IPS-NIHi7 (cell line): ENCODE measurements around the gene PCSK1.
A peak's percentile ranks its signal among the peaks of the same experiment; 100 is the strongest.
"Not testable (repeated sequence)": the region's sequence is repeated elsewhere in the genome, so short reads cannot be mapped to it uniquely, and the experiment has no call there.

Experiments
- DNase-seq: peaks from one replicate; pipeline ENCODE4 v3.0.0; 2012; ENCODE audit warnings: mixed read lengths; ENCODE audit errors: extremely low spot score

The PCSK1 gene

DNA sequence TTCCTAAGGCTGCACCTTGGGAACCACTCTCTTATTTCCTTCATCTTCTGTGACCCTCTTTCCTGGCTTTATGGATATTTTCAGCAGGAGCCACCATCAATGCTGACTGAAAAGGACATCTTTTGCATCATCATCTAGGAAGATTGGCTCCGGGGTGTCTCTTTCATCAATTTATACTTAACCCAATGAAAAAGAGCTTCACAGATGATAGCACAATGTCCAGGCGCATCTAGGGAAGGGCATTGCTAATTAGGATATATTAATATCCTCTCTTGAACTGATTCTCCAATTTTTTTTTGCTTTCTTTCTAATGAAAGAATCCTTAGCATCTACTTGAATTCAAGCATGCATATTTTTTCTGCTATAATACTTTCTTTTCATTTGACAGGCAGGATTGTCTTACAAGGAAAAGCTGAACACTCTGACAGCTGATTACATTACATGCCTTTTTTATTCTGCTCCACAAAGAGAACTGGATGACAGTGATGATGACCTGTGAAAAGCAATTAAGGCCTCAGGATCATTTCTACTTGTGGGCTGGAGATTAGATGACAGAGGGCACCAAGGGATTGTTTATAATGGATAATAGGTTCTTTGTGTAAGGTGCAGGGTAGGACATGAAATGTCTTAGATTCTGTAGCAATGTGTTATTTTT is 60.2 kb downstream of the PCSK1 start:
- no peak for DNase-seq

DNA sequence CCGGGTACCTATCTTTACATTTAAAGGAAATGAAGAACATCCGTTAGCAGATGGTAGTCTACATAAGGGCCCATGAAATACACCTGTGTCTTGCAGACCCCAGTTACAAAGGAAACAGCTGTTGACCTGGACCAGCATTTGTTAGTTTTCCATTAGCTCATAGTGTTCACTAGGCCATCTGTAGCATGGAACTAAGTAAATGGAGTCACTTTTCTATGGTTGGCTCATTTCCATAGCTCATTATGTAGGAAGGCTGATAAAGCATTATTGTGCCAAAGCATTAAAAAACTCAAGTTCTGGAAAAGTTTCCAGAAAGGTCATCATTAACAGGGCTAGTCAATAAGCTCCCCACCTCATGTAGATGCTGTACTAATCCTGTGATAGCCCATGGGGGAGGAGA is 62.1 kb downstream of the PCSK1 start:
- no peak for DNase-seq

DNA sequence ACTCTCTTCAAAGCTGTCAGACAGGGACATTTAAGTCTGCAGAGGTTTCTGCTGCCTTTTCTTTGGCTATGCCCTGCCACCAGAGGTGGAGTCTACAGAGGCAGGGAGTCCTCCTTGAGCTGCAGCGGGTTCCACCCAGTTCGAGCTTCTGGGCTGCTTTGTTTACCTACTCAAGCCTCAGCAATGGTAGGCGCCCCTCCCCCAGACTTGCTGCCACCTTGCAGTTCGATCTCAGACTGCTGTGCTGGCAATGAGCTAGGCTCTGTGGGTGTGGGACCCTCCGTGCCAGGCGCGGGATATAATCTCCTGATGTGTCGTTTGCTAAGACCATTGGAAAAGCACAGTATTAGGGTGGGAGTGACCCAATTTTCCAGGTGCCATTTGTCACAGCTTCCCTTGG is 65.7 kb downstream of the PCSK1 start:
- DNase-seq = not testable (repeated sequence)

DNA sequence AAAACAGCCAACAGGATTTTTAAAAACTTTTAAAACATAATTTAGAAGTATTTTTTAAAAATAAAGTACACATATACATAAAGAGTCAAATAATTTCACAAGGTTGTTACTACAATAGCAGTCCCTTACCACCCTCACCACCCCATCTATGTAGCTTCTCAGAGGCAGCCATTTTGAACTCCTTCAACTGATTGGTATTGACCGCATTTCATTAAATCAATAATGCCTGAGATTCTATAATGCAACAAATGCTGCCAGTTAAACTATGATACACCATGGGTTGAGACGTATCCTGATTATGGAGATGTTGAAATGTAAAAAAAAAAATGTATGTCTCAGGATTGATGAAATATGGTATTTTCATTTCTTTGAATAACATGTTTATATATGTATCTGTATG is 78.8 kb downstream of the PCSK1 start:
- DNase-seq = no peak

DNA sequence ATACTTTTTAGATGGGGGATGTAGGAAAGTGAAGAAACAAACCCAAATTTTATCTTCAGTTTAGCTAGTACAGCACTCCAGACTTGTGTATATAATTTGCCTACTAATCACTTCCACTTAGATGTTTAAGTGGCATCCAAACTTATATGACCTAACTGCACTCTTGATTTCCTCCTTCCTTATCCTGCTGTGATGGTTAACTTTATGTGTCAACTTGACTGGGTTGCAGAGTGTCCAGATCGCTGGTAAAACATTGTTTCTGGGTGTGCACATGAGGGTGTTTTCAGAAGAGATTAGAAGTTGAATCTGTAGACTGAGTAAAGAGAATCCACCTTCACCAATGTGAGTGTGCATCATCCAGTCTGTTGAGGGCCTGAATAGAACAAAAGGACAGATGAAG is 79.8 kb downstream of the PCSK1 start:
- no peak for DNase-seq

DNA sequence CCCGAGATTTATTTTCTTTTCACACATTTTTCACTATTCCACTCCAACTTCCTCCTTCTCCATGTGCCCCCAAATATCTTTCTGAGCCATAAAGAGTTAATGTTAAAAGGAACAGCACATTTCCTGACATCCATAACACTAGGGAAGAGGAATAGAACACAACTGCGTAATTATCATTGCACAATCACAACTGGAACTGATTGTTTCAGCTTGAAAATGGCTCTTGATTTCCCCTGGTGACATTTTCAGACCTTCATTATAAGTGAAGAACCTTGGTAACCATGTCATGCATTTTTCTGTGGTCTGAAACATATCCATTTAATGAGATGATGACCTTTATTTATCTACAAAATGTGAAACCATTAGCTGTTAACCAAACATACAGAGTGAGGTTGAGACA is 82.4 kb downstream of the PCSK1 start:
- no peak for DNase-seq

DNA sequence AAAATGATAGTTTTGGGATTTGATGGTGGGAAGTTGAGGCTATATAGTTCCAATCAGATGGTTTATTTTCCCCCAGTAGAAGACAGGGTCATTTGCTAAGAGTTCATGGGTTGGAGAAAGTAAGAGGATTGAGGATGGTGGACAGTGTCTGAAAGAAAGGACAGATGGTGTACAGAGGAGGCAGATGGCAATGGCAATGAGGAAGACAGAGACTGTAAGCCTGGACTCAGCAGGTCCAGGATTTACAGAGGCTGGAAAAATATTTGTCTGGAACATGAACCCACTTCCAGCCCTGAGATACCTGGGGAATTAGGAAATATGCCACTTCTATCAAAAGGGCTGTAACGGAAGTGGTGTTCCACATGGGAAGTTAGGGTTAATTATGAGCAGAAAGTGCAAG is 84.5 kb downstream of the PCSK1 start:
- DNase-seq = no peak

DNA sequence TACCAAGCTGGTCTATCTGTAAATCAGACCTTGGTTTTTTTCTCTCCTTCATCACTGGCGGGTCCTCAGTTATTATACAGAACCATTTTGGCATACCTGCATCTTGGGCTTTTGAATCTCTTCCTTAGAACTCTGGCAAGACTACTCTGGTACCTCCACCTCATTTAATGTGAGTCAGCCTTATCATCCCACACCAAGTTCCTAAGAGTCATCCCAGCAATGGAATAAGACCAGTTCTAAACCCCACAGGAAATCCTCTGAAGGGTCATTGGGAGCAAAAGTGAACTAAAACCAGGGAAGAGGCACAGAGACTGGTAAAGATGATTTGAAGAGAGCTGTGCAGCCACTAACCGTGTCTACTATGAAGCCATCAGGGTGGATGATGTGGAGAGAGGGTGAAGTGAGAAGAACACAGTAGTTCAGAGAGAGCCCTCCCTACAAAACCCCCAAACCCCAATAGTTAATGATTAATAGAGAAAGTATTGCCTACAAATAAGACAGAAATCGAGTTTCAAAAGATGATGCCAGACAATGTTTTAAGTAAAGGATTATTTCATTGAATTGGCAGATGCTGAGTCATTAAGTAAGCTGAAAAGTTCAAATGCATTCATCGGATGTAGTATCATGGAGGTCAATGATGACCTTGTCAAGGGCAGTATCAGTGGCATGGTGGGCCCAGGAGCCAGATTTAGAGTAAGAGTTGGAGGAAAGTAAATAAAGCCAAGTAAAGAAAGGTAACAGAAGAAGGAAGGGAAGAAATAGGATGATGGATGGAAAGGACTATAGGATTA is 85.4 kb downstream of the PCSK1 start:
- no peak for DNase-seq

DNA sequence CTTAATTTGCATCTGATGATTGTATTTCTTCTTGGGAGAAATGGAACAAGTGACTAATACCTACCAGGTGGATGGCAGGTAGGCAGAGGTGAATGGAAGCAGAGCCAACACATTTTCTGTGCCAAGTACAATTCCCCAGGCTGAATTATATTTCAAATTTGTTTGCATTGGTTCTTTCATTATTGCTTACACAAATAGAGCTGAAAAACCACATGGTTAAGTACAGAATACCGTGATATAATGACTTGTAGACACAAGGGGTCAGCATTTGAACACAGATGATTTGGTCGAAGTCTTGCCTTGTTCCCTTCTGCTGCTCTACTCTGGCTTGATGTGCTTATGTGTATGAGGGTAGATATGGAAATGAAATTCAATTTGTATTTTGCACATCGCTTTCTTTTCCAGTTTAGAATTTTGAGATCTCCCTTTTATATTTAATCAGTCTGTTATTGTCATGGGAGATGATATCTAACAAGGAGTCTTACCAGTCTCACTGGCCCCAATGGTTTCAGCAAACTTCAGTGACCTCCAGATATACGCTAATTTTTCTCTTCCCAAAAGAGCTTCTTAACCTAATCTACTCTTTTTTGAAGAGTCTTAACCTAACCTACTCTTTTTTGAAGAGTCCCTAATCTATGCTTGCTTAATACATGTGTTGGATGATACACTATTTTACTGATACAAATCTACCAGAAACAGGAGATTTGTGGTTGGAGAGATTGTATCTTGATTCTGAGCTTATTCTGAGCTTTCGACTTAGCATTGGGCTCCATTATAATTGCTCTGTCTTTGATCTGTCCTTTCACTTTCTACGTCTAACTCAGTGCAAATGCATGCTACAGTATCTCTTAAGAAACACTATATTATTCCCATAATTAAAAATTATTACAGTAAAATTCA is 88.1 kb downstream of the PCSK1 start:
- DNase-seq = peak; percentile 60

DNA sequence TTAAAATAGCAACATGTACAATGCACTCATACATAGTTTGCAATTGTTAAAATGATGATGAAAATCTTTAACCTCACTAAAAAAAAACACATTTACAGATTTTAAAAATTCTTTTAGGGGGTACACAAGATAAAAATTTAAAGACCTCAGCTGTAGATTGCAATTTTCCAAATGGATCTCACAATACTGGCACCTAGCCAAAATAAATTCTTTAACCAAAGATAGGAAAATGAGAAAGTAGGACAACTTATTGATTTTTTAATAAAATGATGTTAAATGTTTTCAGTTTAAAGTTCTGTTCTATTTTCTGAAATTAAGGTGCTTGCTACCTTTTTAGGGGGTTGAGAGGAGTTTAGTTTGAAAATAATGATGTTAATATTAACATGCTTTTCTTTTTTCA is 90.0 kb downstream of the PCSK1 start:
- DNase-seq = no peak

DNA sequence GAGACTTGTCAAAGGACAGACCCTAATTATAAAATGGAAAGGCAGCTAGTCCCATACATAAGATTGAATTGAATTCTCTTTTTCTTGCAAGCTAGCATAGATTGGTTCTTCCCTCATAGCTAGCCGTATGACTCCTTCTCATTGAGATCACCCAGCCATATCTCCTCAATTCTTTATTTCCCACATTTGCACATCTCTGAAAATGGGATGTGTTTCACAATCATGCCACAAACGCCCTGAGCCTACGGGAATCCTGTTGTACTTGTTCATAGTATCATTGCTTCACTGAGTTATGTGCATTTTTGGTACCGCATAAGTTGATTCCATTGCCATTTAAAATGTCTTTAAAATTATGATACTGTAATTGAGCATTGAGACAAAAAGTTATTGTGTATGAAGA is 90.5 kb downstream of the PCSK1 start:
- DNase-seq = no peak
